ENCODE results near the gene DACH1.

DNA sequence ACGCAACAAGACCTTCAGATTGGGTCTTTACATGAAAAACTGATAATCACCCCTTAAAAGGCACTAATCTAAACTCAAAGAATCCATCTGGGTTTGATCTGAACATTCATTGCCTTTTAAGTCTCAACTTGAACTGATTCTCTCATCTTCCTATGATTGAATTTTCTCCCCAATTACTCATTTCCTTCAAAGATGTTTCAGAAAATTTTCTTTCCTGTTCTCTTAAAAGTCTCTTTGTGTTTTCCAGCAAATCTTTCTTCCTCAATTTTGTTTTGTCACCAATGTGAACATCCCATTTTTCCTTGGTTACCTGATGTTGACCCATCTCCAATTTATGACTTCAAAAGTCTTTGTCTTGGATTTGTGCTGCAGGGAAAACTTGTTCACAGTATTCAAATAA, 234.3 kb downstream of the DACH1 start:
- TF ChIP-seq, protein P1, sequence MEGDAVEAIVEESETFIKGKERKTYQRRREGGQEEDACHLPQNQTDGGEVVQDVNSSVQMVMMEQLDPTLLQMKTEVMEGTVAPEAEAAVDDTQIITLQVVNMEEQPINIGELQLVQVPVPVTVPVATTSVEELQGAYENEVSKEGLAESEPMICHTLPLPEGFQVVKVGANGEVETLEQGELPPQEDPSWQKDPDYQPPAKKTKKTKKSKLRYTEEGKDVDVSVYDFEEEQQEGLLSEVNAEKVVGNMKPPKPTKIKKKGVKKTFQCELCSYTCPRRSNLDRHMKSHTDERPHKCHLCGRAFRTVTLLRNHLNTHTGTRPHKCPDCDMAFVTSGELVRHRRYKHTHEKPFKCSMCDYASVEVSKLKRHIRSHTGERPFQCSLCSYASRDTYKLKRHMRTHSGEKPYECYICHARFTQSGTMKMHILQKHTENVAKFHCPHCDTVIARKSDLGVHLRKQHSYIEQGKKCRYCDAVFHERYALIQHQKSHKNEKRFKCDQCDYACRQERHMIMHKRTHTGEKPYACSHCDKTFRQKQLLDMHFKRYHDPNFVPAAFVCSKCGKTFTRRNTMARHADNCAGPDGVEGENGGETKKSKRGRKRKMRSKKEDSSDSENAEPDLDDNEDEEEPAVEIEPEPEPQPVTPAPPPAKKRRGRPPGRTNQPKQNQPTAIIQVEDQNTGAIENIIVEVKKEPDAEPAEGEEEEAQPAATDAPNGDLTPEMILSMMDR (IDR thresholded peaks at IDR 0.05; ENCODE audit: poor library complexity) = no peak
- TF ChIP-seq EZH2 (IDR thresholded peaks at IDR 0.05; ENCODE audit: borderline replicate concordance) = no peak
- no peak for TF ChIP-seq EZH2phosphoT487 (IDR thresholded peaks at IDR 0.05; ENCODE audit: low read depth, severe bottlenecking, unreplicated experiment)

Measured in hepatocyte (in vitro differentiated cells).